Muscle of leg (tissue), 16 donors: ENCODE data around the gene RUFY2. TPM values are rescaled to one million over a fixed set of nuclear protein-coding genes. Genes with fewer than 3 reads are reported as not detected.
"Not testable (repeated sequence)": the region's sequence is repeated elsewhere in the genome, so short reads cannot be mapped to it uniquely, and the experiment has no call there.

Source experiments
- DNase-seq: peaks from one replicate; pipeline ENCODE4 v3.0.0; 2013
- H3K27ac ChIP-seq: one replicate; pipeline ENCODE4 v1.5.1; 2013; ENCODE audit warnings: mild to moderate bottlenecking, low read length, control low read depth
- H3K27me3 ChIP-seq: one replicate; pipeline ENCODE4 v1.6.1; 2013; ENCODE audit warnings: low read length; ENCODE audit not compliant: control insufficient read depth, insufficient read depth
- H3K36me3 ChIP-seq: one replicate; pipeline ENCODE4 v1.6.1; 2013; ENCODE audit warnings: low read length; ENCODE audit not compliant: control insufficient read depth, insufficient read depth
- H3K4me1 ChIP-seq: one replicate; pipeline ENCODE4 v1.6.1; 2013; ENCODE audit warnings: low read length; ENCODE audit not compliant: control insufficient read depth, insufficient read depth
- H3K4me3 ChIP-seq: one replicate; pipeline ENCODE4 v1.5.1; 2013; ENCODE audit warnings: low read length, control low read depth
- H3K9me3 ChIP-seq: replicated peaks from 2 replicates; pipeline ENCODE4 v1.6.1; 2013; ENCODE audit warnings: low read depth, low read length; ENCODE audit not compliant: control insufficient read depth
- WGBS: methylation state at CpG from one replicate; pipeline ENCODE4 v1.1.5; 2013; ENCODE audit warnings: missing lambda C conversion rate; ENCODE audit not compliant: insufficient coverage; 5-methylcytosine and 5-hydroxymethylcytosine counted together
- long read RNA-seq, 11 donors: transcript quantifications; one replicate each; lab custom pipeline, GENCODE V29; 2026
- polyA plus RNA-seq, 8 donors: library from polyadenylated mRNA; unstranded; fragments of 120-200 nt; gene quantifications; one replicate each; pipeline versions ENCODE4 v1.2.1 to v1.2.3, GENCODE V29; 2013; ENCODE audit warnings: inconsistent platforms in 1 of 8, low replicate concordance in 1 of 8; ENCODE audit not compliant: insufficient read length in 8 of 8, insufficient read depth in 1 of 8
- total RNA-seq: library from RNA; stranded (reverse); fragments of 120-200 nt; gene quantifications from one replicate; pipeline ENCODE4 v1.2.4, GENCODE V29; 2013

Gene RUFY2, protein sequence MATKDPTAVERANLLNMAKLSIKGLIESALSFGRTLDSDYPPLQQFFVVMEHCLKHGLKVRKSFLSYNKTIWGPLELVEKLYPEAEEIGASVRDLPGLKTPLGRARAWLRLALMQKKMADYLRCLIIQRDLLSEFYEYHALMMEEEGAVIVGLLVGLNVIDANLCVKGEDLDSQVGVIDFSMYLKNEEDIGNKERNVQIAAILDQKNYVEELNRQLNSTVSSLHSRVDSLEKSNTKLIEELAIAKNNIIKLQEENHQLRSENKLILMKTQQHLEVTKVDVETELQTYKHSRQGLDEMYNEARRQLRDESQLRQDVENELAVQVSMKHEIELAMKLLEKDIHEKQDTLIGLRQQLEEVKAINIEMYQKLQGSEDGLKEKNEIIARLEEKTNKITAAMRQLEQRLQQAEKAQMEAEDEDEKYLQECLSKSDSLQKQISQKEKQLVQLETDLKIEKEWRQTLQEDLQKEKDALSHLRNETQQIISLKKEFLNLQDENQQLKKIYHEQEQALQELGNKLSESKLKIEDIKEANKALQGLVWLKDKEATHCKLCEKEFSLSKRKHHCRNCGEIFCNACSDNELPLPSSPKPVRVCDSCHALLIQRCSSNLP
- total RNA-seq = 19.8 TPM
- polyA plus RNA-seq = 10 to 100 TPM; 12.0 to 17.3 (median 14.8) TPM
- long read RNA-seq, donor 1 = 0 reads
- long read RNA-seq, donor 2, partial matches to known transcripts = 5 of 5 reads
- long read RNA-seq, donor 2, other reads (novel, unspliced or antisense) = 0 of 5 reads
- long read RNA-seq, donor 3, partial matches to known transcripts = 0 of 1 reads
- long read RNA-seq, donor 3, other reads (novel, unspliced or antisense) = 0 of 1 reads
- long read RNA-seq, donor 4 = 0 reads
- long read RNA-seq, donor 5, partial matches to known transcripts = 0 of 1 reads
- long read RNA-seq, donor 5, other reads (novel, unspliced or antisense) = 0 of 1 reads
- long read RNA-seq, donor 6 = 0 reads
- long read RNA-seq, donor 7 = 0 reads
- long read RNA-seq, donor 8 = 0 reads
- long read RNA-seq, donor 9, partial matches to known transcripts = 171 of 213 reads
- long read RNA-seq, donor 9, other reads (novel, unspliced or antisense) = 39 of 213 reads
- long read RNA-seq, donor 10, partial matches to known transcripts = 0 of 2 reads
- long read RNA-seq, donor 10, other reads (novel, unspliced or antisense) = 0 of 2 reads
- long read RNA-seq, donor 11, partial matches to known transcripts = 0 of 1 reads
- long read RNA-seq, donor 11, other reads (novel, unspliced or antisense) = 0 of 1 reads

DNA sequence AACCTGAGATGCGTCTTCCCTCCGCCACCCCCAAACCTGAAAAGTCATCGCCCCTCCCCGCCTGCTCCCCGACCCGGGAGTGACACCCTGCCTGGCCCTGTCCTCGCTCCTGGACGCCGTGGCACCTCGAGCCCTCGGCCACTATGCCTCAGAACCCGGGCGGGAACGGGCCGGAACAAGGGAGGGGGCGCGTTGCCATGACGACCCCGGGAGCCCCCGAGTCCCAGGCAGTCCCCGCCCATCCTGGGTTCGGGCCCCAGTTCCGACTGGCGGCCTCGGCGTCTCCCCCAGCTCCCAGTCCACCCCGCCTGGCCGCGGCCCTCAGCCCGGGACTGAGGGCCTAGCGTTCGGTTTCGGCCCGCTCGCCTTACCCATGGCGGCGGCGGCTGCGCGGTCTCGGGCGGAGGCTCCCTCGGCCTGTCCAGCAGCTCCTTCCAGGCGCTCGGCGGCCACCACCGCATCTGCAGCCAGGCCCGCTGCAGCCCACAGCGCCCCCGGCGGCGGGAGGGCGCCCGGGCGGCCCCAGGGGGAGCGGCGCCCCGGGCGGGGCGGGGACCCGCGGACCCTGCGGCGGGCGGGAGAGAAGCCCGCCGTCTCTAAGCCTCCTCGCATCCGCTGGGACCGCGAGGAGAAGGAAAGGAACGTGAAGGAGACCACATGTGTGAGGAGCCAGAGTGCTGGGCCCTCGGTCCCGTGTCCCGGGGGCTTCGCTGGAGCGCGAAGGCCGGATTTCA lies at the start of gene RUFY2:
RUFY2 (minus strand) TSS at position 463 of the 734 bp plus-strand sequence; CDS start at position 375, 88 bp downstream.
- peak within 1 kb of the TSS; percentile 97 for H3K27ac ChIP-seq
- DNase-seq = peak; percentile 92
- H3K36me3 ChIP-seq = no peaks in the 10 kb centered on the region
- no peaks in the 10 kb centered on the region for H3K9me3 ChIP-seq
- H3K27me3 ChIP-seq = no peaks in the 10 kb centered on the region
- under 1% methylated on average over 71 of the region's 79 CpGs for WGBS
- H3K4me1 ChIP-seq = no peaks in the 10 kb centered on the region
- peak within 1 kb of the TSS; percentile 93 for H3K4me3 ChIP-seq

GRCh38 chr10:68449698-68450097 lies 42.6 kb upstream of the RUFY2 start:
- H3K9me3 ChIP-seq, H3K36me3 ChIP-seq, H3K4me1 ChIP-seq, H3K4me3 ChIP-seq, H3K27ac ChIP-seq, H3K27me3 ChIP-seq: not testable (repeated sequence)
- peak; percentile 45 for DNase-seq
- 65% methylated on average over 2 of the region's 7 CpGs for WGBS

DNA sequence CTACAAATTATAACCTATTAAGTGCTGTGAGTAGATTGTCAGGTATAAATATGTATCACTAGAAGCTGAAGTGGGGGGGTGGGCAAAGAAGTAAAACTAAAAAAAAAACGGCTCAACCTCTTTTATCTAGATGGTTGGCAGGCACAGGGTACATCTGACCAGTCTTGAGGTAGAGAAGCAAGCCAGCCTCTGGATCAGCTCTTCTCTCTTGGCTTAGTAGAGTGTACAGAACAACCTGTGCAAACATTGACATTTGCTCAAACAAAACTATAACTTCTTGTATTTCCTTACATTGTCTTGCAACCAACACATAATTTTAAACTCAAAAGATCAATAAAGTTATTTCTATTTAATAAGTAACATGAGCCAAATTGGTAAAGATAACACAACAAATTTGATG lies 39.1 kb upstream of the RUFY2 start:
- Histone ChIP-seq H3K9me3 (no peaks in the 10 kb centered on the region), H3K4me3 (no peak overlapping the region), H3K27me3 (no peaks in the 10 kb centered on the region), H3K4me1 (no peaks in the 10 kb centered on the region), H3K36me3 (peaks cover 5% of the 10 kb centered on the region), H3K27ac (no peak overlapping the region)
- whole genome bisulfite sequencing = no CpG with 5 or more reads among the region's 1 CpG
- no peak for DNase-seq

GRCh38 chr10:68442971-68443370 lies 35.9 kb upstream of the RUFY2 start:
- no peaks in the 10 kb centered on the region for H3K9me3 ChIP-seq
- no peaks in the 10 kb centered on the region for H3K27me3 ChIP-seq
- peaks cover 5% of the 10 kb centered on the region for H3K36me3 ChIP-seq
- H3K4me1 ChIP-seq = no peaks in the 10 kb centered on the region
- no CpG with 5 or more reads among the region's 2 CpGs for WGBS
- no peak overlapping the region for H3K4me3 ChIP-seq
- no peak overlapping the region for H3K27ac ChIP-seq
- DNase-seq = no peak

DNA sequence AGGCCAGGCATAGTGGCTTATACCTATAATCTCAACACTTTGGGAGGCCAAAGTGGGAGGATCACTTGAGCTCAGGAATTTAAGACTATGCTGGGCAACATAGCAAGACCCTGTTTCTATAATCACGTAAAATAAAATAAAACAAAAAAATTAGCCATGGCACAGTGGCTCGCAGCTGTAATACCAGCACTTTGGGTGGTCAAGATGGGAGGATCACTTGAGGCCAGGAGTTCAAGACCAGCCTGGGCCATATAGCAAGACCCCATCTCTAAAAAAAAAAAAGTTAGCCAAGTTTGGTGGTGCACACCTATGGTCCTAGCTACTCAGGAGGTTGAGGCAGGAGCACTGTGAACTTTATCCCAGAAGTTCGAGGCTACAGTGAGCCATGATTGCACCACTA lies 33.8 kb upstream of the RUFY2 start:
- Histone ChIP-seq H3K4me3 (no peak overlapping the region), H3K4me1 (no peaks in the 10 kb centered on the region), H3K27ac (no peak overlapping the region), H3K36me3 (peaks cover 5% of the 10 kb centered on the region), H3K27me3 (no peaks in the 10 kb centered on the region), H3K9me3 (no peaks in the 10 kb centered on the region)
- DNase-seq = no peak
- WGBS = no CpG with 5 or more reads among the region's 3 CpGs

- H3K27ac ChIP-seq = no peak overlapping the region
- no peak overlapping the region for H3K4me3 ChIP-seq
- H3K9me3 ChIP-seq = no peaks in the 10 kb centered on the region
- no peaks in the 10 kb centered on the region for H3K4me1 ChIP-seq
- DNase-seq = no peak
- no peaks in the 10 kb centered on the region for H3K27me3 ChIP-seq
- no peaks in the 10 kb centered on the region for H3K36me3 ChIP-seq
Observed at GRCh38 chr10:68435803-68436202, 28.7 kb upstream of the RUFY2 start.

DNA sequence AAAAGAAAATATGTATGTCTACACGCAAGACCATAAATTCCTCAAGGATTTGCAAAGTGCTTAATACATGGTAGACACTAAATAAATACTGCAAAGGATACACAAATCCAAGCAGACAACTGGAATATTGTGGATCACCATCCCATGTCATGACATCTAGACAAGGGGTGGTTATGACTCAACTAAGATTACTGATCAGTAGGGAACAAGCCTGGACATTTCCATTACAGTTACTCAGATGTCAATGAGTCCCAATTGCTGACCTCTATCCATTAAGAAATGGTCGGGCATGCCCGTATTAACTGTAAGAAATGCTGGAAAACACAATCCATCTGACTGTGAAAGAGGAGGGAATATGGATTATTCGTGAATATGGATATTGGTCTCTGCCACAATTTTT lies 27.6 kb upstream of the RUFY2 start:
- WGBS = 100% methylated on average over 2 of the region's 4 CpGs
- Histone ChIP-seq H3K4me1 (no peaks in the 10 kb centered on the region), H3K27me3 (no peaks in the 10 kb centered on the region), H3K4me3 (no peak overlapping the region), H3K27ac (no peak overlapping the region), H3K36me3 (no peaks in the 10 kb centered on the region), H3K9me3 (no peaks in the 10 kb centered on the region)
- DNase-seq = no peak

DNA sequence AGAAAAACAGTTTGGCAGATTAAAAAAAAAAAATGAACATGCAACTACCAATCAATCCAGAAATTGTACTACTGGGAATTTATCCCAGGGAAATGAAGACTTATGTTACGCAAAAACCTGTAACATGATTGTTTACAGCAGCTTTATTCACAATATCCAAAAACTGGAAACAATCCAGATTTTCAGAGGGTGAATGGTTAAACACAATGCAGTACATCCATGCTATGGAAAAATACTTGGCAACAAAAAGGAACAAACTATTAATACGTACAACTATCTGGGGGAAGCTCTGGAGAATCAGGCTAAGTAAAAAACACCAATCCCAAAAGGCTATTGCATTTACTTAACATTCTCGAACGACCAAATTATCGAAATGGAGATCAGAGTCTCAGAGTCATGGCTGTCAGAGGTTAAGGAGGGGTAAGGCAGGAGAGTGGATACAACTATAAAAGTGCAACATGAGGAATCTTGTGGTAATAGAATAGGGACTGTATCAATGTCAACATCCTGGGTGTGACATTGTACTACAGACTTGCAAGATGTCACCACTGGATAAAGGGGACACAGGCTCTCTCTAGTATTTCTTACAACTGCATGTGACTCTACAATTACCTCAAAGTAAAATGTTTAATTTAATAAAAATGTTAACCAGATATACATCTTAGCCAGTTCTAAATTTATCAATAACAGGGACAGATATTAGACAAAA lies 21.5 kb upstream of the RUFY2 start:
- peak; percentile 23 for DNase-seq
- Histone ChIP-seq H3K36me3 (peaks cover 12% of the 10 kb centered on the region), H3K27ac (no peak overlapping the region), H3K27me3 (no peaks in the 10 kb centered on the region), H3K9me3 (no peaks in the 10 kb centered on the region), H3K4me1 (no peaks in the 10 kb centered on the region), H3K4me3 (no peak overlapping the region)
- no CpG with 5 or more reads among the region's 5 CpGs for WGBS

GRCh38 chr10:68424454-68425014 lies 17.5 kb upstream of the RUFY2 start:
- peaks cover 16% of the 10 kb centered on the region for H3K36me3 ChIP-seq
- no peaks in the 10 kb centered on the region for H3K4me1 ChIP-seq
- no peak overlapping the region for H3K27ac ChIP-seq
- DNase-seq = no peak
- no peaks in the 10 kb centered on the region for H3K27me3 ChIP-seq
- no peak overlapping the region for H3K4me3 ChIP-seq
- 97% methylated on average over 16 of the region's 20 CpGs for WGBS
- no peaks in the 10 kb centered on the region for H3K9me3 ChIP-seq
